Measurements from ENCODE around the gene ETFDH.

Gene ETFDH

DNA sequence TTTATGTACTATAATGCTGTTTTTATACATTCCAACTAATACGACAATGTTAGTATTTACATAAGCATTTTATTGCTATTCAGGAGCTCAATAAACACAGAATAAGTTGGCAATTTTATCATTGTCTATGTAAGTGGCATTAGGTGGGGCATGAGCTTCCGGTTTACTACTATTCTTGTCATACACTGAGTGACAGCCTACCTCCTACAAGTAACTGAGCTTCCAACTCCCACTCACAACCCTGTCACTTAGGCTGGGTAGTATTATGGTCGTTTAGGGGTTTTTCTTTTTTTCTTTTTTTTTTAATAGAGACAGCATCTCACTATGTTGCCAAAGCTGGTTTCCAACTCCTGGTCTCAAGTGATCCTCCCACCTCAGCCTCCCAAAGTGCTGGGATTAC is 43.7 kb downstream of the ETFDH start:
- TF ChIP-seq TOX (CRISPR knock-in tag; IDR thresholded peaks at IDR 0.05; ENCODE audit: borderline replicate concordance) (no peak), ZFP3 (CRISPR knock-in tag; IDR thresholded peaks at IDR 0.05) (no peak), ZNF70 (CRISPR knock-in tag; IDR thresholded peaks at IDR 0.05) (no peak), RARB (CRISPR knock-in tag; IDR thresholded peaks at IDR 0.05) (no peak), PATZ1 (CRISPR knock-in tag; IDR thresholded peaks at IDR 0.05; ENCODE audit: borderline replicate concordance) (no peak), ISL1 (CRISPR knock-in tag; IDR thresholded peaks at IDR 0.05) (no peak), BACH2 (CRISPR knock-in tag; IDR thresholded peaks at IDR 0.05; ENCODE audit: borderline replicate concordance) (no peak), TSHZ2 (CRISPR knock-in tag; IDR thresholded peaks at IDR 0.05) (no peak), ESRRG (CRISPR knock-in tag; IDR thresholded peaks at IDR 0.05) (no peak), CREB5 (CRISPR knock-in tag; IDR thresholded peaks at IDR 0.05; ENCODE audit: low read depth) (no peak), GLIS3 (CRISPR knock-in tag; IDR thresholded peaks at IDR 0.05) (no peak), CSDC2 (CRISPR knock-in tag; IDR thresholded peaks at IDR 0.05) (no peak), SNAI2 (CRISPR knock-in tag; IDR thresholded peaks at IDR 0.05) (no peak), TCF4 (CRISPR knock-in tag; IDR thresholded peaks at IDR 0.05; ENCODE audit: borderline replicate concordance) (no peak), PPARA (CRISPR knock-in tag; IDR thresholded peaks at IDR 0.05; ENCODE audit: borderline replicate concordance) (no peak)
- TF ChIP-seq, protein P1, sequence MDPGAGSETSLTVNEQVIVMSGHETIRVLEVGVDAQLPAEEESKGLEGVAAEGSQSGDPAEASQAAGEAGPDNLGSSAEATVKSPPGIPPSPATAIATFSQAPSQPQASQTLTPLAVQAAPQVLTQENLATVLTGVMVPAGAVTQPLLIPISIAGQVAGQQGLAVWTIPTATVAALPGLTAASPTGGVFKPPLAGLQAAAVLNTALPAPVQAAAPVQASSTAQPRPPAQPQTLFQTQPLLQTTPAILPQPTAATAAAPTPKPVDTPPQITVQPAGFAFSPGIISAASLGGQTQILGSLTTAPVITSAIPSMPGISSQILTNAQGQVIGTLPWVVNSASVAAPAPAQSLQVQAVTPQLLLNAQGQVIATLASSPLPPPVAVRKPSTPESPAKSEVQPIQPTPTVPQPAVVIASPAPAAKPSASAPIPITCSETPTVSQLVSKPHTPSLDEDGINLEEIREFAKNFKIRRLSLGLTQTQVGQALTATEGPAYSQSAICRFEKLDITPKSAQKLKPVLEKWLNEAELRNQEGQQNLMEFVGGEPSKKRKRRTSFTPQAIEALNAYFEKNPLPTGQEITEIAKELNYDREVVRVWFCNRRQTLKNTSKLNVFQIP (CRISPR knock-in tag; IDR thresholded peaks at IDR 0.05; ENCODE audit: borderline replicate concordance, low read depth), result no peak
- TF ChIP-seq, protein P2, sequence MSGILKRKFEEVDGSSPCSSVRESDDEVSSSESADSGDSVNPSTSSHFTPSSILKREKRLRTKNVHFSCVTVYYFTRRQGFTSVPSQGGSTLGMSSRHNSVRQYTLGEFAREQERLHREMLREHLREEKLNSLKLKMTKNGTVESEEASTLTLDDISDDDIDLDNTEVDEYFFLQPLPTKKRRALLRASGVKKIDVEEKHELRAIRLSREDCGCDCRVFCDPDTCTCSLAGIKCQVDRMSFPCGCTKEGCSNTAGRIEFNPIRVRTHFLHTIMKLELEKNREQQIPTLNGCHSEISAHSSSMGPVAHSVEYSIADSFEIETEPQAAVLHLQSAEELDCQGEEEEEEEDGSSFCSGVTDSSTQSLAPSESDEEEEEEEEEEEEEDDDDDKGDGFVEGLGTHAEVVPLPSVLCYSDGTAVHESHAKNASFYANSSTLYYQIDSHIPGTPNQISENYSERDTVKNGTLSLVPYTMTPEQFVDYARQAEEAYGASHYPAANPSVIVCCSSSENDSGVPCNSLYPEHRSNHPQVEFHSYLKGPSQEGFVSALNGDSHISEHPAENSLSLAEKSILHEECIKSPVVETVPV (CRISPR knock-in tag; IDR thresholded peaks at IDR 0.05), result no peak
- ATAC-seq, result no peak

DNA sequence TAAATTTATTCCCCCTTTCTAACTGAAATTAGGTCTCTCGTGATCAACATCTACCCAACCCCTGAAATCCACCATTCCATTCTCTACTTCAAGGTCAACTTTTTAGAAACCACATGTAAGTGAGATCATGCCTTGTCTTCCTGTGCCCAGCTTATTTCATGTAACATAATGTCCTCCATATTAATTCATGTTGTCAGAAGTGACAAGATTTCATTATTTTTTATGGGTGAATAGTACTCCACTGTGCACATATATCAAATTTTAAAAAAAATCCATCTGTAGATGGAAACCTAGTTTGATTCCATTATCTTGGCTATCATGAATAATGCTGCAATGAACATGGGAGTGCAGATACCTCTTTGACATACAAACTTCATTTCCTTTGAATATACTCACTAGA is 49.6 kb downstream of the ETFDH start:
- ATAC-seq, result no peak
- TF ChIP-seq ZC3H10 (CRISPR knock-in tag; IDR thresholded peaks at IDR 0.05) (no peak), ZFP3 (CRISPR knock-in tag; IDR thresholded peaks at IDR 0.05) (peak; percentile 46; the same call in 1 of the 2 replicates), ISL1 (CRISPR knock-in tag; IDR thresholded peaks at IDR 0.05) (no peak), PPARA (CRISPR knock-in tag; IDR thresholded peaks at IDR 0.05; ENCODE audit: borderline replicate concordance) (no peak), ARNTL (CRISPR knock-in tag; IDR thresholded peaks at IDR 0.05; ENCODE audit: borderline replicate concordance, low read depth) (no peak), TCF4 (CRISPR knock-in tag; IDR thresholded peaks at IDR 0.05; ENCODE audit: borderline replicate concordance) (no peak), OSR1 (CRISPR knock-in tag; IDR thresholded peaks at IDR 0.05) (no peak)
- TF ChIP-seq, protein P2 (CRISPR knock-in tag; IDR thresholded peaks at IDR 0.05), result no peak
